Measurements from ENCODE around the gene NBPF1. TPM values are rescaled to one million over a fixed set of nuclear protein-coding genes. Genes with fewer than 3 reads are reported as not detected.
"Not testable (repeated sequence)": the region's sequence is repeated elsewhere in the genome, so short reads cannot be mapped to it uniquely, and the experiment has no call there.

The NBPF1 gene
- total and polyA plus RNA-seq, 5 donors from 2014 or later: 0.49 to 13.0 (median 2.3) TPM

GRCh38 chr1:16608838-16609560 lies 4.4 kb downstream of the NBPF1 start:
- ATAC-seq (ENCODE audit: low read depth in 2 of 2) (no peak), DNase-seq (peak in 1 of 3 donors; percentile 0)

GRCh38 chr1:16607853-16608815 lies 5.2 kb downstream of the NBPF1 start:
- not testable (repeated sequence) for H3K36me3 Mint-ChIP-seq; H3K27ac Mint-ChIP-seq; H3K9me3 Mint-ChIP-seq; H3K9me3 ChIP-seq (ENCODE audit: control insufficient read depth in 2 of 2, low read length in 2 of 2); H3K27me3 Mint-ChIP-seq; H3K4me3 ChIP-seq (ENCODE audit: low read depth, low read length); H3K4me3 Mint-ChIP-seq; H3K36me3 ChIP-seq (ENCODE audit: control insufficient read depth, insufficient read depth, low read length); H3K4me1 ChIP-seq (ENCODE audit: control insufficient read depth, insufficient read depth, low read length, poor library complexity, severe bottlenecking); H3K4me1 Mint-ChIP-seq; H3K27ac ChIP-seq (ENCODE audit: insufficient read depth, low read length, poor library complexity, severe bottlenecking); ATAC-seq (ENCODE audit: low read depth in 2 of 2)
- DNase-seq: peak in 1 of 3 donors; percentile 0
- peaks cover 16% of the 10 kb centered on the region for H3K27me3 ChIP-seq (ENCODE audit: control insufficient read depth, insufficient read depth, low read length)

More at GRCh38 chr1:16608838-16609560, 4.4 kb downstream of the NBPF1 start:
- peaks cover 20% of the 10 kb centered on the region for H3K27me3 ChIP-seq (ENCODE audit: control insufficient read depth, insufficient read depth, low read length)
- no peaks in the 10 kb centered on the region for H3K36me3 ChIP-seq (ENCODE audit: control insufficient read depth, insufficient read depth, low read length)
- Mint-ChIP-seq H3K9me3 (no peaks in the 10 kb centered on the region), H3K4me1 (no peaks in the 10 kb centered on the region), H3K4me3 (no peak overlapping the region), H3K27me3 (no peaks in the 10 kb centered on the region), H3K27ac (no peak overlapping the region), H3K36me3 (no peaks in the 10 kb centered on the region)
- no peak overlapping the region for H3K4me3 ChIP-seq (ENCODE audit: low read depth, low read length)
- no peak overlapping the region for H3K27ac ChIP-seq (ENCODE audit: insufficient read depth, low read length, poor library complexity, severe bottlenecking)
- H3K4me1 ChIP-seq (ENCODE audit: control insufficient read depth, insufficient read depth, low read length, poor library complexity, severe bottlenecking): peaks cover 17% of the 10 kb centered on the region
- no peaks in the 10 kb centered on the region for H3K9me3 ChIP-seq (ENCODE audit: control insufficient read depth in 2 of 2, low read length in 2 of 2)

- no peak for DNase-seq
- no peak for ATAC-seq (ENCODE audit: low read depth in 2 of 2)
- H3K4me1 Mint-ChIP-seq: no peaks in the 10 kb centered on the region
Observed at GRCh38 chr1:16607433-16607851, 5.9 kb downstream of the NBPF1 start.

GRCh38 chr1:16606666-16607432 lies 6.5 kb downstream of the NBPF1 start:
- DNase-seq: peak in 1 of 3 donors; percentile 0
- not testable (repeated sequence) for H3K4me3 ChIP-seq (ENCODE audit: low read depth, low read length); H3K36me3 Mint-ChIP-seq; H3K27ac ChIP-seq (ENCODE audit: insufficient read depth, low read length, poor library complexity, severe bottlenecking); H3K27ac Mint-ChIP-seq; ATAC-seq (ENCODE audit: low read depth in 2 of 2); H3K9me3 ChIP-seq (ENCODE audit: control insufficient read depth in 2 of 2, low read length in 2 of 2); H3K36me3 ChIP-seq (ENCODE audit: control insufficient read depth, insufficient read depth, low read length); H3K27me3 Mint-ChIP-seq; H3K9me3 Mint-ChIP-seq; H3K4me1 Mint-ChIP-seq; H3K4me1 ChIP-seq (ENCODE audit: control insufficient read depth, insufficient read depth, low read length, poor library complexity, severe bottlenecking); H3K27me3 ChIP-seq (ENCODE audit: control insufficient read depth, insufficient read depth, low read length); H3K4me3 Mint-ChIP-seq

More at GRCh38 chr1:16607433-16607851, 5.9 kb downstream of the NBPF1 start:
- H3K27me3 Mint-ChIP-seq: no peaks in the 10 kb centered on the region
- no peaks in the 10 kb centered on the region for H3K9me3 Mint-ChIP-seq
- Histone ChIP-seq H3K36me3 (ENCODE audit: control insufficient read depth, insufficient read depth, low read length) (no peaks in the 10 kb centered on the region), H3K4me3 (ENCODE audit: low read depth, low read length) (no peak overlapping the region), H3K9me3 (ENCODE audit: control insufficient read depth in 2 of 2, low read length in 2 of 2) (no peaks in the 10 kb centered on the region), H3K27ac (ENCODE audit: insufficient read depth, low read length, poor library complexity, severe bottlenecking) (no peak overlapping the region), H3K4me1 (ENCODE audit: control insufficient read depth, insufficient read depth, low read length, poor library complexity, severe bottlenecking) (peaks cover 3% of the 10 kb centered on the region), H3K27me3 (ENCODE audit: control insufficient read depth, insufficient read depth, low read length) (peaks cover 14% of the 10 kb centered on the region)
- no peak overlapping the region for H3K4me3 Mint-ChIP-seq
- H3K36me3 Mint-ChIP-seq: no peaks in the 10 kb centered on the region
- no peak overlapping the region for H3K27ac Mint-ChIP-seq

GRCh38 chr1:16605532-16606505 lies 7.5 kb downstream of the NBPF1 start:
- DNase-seq: no peak
- H3K27ac Mint-ChIP-seq: no peak overlapping the region

GRCh38 chr1:16605213-16605525 lies 8.2 kb downstream of the NBPF1 start:
- H3K27ac ChIP-seq (ENCODE audit: insufficient read depth, low read length, poor library complexity, severe bottlenecking): no peak overlapping the region
- no peak for DNase-seq
- Mint-ChIP-seq H3K9me3 (no peaks in the 10 kb centered on the region), H3K4me3 (no peak overlapping the region), H3K27me3 (no peaks in the 10 kb centered on the region), H3K4me1 (no peaks in the 10 kb centered on the region), H3K36me3 (no peaks in the 10 kb centered on the region), H3K27ac (no peak overlapping the region)
- no peak overlapping the region for H3K4me3 ChIP-seq (ENCODE audit: low read depth, low read length)
- ATAC-seq (ENCODE audit: low read depth in 2 of 2): no peak
- no peaks in the 10 kb centered on the region for H3K36me3 ChIP-seq (ENCODE audit: control insufficient read depth, insufficient read depth, low read length)
- no peaks in the 10 kb centered on the region for H3K9me3 ChIP-seq (ENCODE audit: control insufficient read depth in 2 of 2, low read length in 2 of 2)
- H3K27me3 ChIP-seq (ENCODE audit: control insufficient read depth, insufficient read depth, low read length): peaks cover under 1% of the 10 kb centered on the region
- no peaks in the 10 kb centered on the region for H3K4me1 ChIP-seq (ENCODE audit: control insufficient read depth, insufficient read depth, low read length, poor library complexity, severe bottlenecking)

More at GRCh38 chr1:16605532-16606505, 7.5 kb downstream of the NBPF1 start:
- no peaks in the 10 kb centered on the region for H3K4me1 Mint-ChIP-seq
- no peak for ATAC-seq (ENCODE audit: low read depth in 2 of 2)
- H3K36me3 ChIP-seq (ENCODE audit: control insufficient read depth, insufficient read depth, low read length): no peaks in the 10 kb centered on the region
- H3K27me3 Mint-ChIP-seq: no peaks in the 10 kb centered on the region
- H3K4me3 Mint-ChIP-seq: no peak overlapping the region
- H3K36me3 Mint-ChIP-seq: no peaks in the 10 kb centered on the region
- H3K27me3 ChIP-seq (ENCODE audit: control insufficient read depth, insufficient read depth, low read length): peaks cover 4% of the 10 kb centered on the region
- H3K4me1 ChIP-seq (ENCODE audit: control insufficient read depth, insufficient read depth, low read length, poor library complexity, severe bottlenecking): no peaks in the 10 kb centered on the region
- no peak overlapping the region for H3K27ac ChIP-seq (ENCODE audit: insufficient read depth, low read length, poor library complexity, severe bottlenecking)
- H3K4me3 ChIP-seq (ENCODE audit: low read depth, low read length): no peak overlapping the region
- no peaks in the 10 kb centered on the region for H3K9me3 ChIP-seq (ENCODE audit: control insufficient read depth in 2 of 2, low read length in 2 of 2)
- H3K9me3 Mint-ChIP-seq: no peaks in the 10 kb centered on the region

Measured in CD4-positive, CD25-positive, alpha-beta regulatory T cell (primary cell).